Amniotic epithelial cell (primary cell): ENCODE measurements around the gene SESN3.
A peak's percentile ranks its signal among the peaks of the same experiment; 100 is the strongest.
"Not testable (repeated sequence)": the region's sequence is repeated elsewhere in the genome, so short reads cannot be mapped to it uniquely, and the experiment has no call there.

Source experiments
- DNase-seq: peaks from one replicate; pipeline ENCODE4 v3.0.0-alpha.2; 2010; ENCODE audit warnings: low read depth

Gene SESN3

GRCh38 chr11:95248666-95249467 lies 17.9 kb upstream of the SESN3 start:
- DNase-seq: no peak

- DNase-seq: no peak
Observed at GRCh38 chr11:95247883-95248282, 16.9 kb upstream of the SESN3 start.

GRCh38 chr11:95247127-95247684 lies 16.2 kb upstream of the SESN3 start:
- no peak for DNase-seq

GRCh38 chr11:95245581-95245980 lies 14.6 kb upstream of the SESN3 start:
- DNase-seq: no peak

GRCh38 chr11:95245038-95245437 lies 14.0 kb upstream of the SESN3 start:
- peak; percentile 64 for DNase-seq

GRCh38 chr11:95243673-95244072 lies 12.7 kb upstream of the SESN3 start:
- DNase-seq: no peak

GRCh38 chr11:95242845-95243605 lies 12.0 kb upstream of the SESN3 start:
- DNase-seq: no peak

GRCh38 chr11:95242091-95242844 lies 11.3 kb upstream of the SESN3 start:
- no peak for DNase-seq

GRCh38 chr11:95241681-95242081 lies 10.7 kb upstream of the SESN3 start:
- no peak for DNase-seq

- DNase-seq: no peak
Observed at GRCh38 chr11:95239871-95240649, 9.1 kb upstream of the SESN3 start.

GRCh38 chr11:95232666-95233065 lies 1.7 kb upstream of the SESN3 start:
- no peak for DNase-seq

- peak; percentile 15 for DNase-seq
Observed at GRCh38 chr11:95231881-95232605, 1.0 kb upstream of the SESN3 start.

- no peak for DNase-seq
Observed at GRCh38 chr11:95230810-95231126, 234 bp downstream of the SESN3 start.

- no peak for DNase-seq
Observed at GRCh38 chr11:95229993-95230809, 801 bp downstream of the SESN3 start.

GRCh38 chr11:95229199-95229992 lies 1.6 kb downstream of the SESN3 start:
- no peak for DNase-seq

- DNase-seq: no peak
Observed at GRCh38 chr11:95228081-95228749, 2.8 kb downstream of the SESN3 start.

- not testable (repeated sequence) for DNase-seq
Observed at GRCh38 chr11:95227060-95227459, 3.9 kb downstream of the SESN3 start.

GRCh38 chr11:95222817-95223216 lies 8.2 kb downstream of the SESN3 start:
- DNase-seq: no peak

GRCh38 chr11:95219599-95219998 lies 11.4 kb downstream of the SESN3 start:
- no peak for DNase-seq
